ENCODE results near the gene FAM222A.

Gene FAM222A

GRCh38 chr12:109710747-109711595 is 2.7 kb upstream of the FAM222A start:
- no peak for DNase-seq (ENCODE audit: low read depth in 1 of 2, low spot score in 1 of 2)

DNA sequence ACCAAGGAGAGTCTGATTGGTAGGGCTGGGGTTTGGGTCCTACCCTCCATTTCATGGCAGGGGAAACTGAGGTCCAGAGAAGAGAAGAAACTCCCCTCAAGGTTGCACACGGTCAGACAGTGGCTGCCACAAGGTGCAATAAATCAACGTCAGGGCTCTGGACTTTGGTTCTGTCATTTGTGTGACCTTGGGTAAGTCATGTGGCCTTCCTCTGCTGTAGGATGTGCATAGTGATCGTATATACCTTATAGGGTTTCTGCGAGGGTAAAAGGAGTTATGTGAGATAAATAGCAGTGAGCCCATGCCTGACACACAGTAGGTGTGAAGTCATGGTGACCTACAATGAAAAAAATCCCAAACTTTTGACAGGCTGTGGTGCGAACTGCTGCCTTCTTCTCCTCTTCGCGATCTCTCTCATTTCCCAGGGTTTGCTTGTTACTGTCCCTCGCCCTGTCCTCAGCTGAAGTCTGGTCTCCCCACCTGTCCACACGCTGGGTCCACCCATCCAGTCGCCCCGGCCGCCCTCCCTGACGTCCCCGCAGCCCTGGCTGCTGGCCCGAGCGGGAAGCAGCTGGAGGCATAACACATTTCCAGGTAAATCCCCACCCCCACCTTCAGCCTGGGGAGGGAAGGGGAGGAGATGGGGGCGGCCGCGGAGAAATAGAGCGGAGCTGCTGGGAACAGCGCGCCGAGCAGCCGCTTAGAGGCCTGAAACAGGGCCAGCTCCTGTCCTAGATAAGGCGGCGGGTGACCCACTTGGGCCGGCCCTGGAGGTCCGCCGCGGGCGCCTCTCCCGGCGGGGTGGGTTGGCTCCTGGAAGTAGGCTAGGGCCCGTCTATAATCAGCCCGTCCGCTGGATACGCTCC is 1.8 kb upstream of the FAM222A start:
- no peak for DNase-seq (ENCODE audit: low read depth in 1 of 2, low spot score in 1 of 2)

- peak; percentile 26 to 34 for DNase-seq (ENCODE audit: low read depth in 1 of 2, low spot score in 1 of 2)
Measured at GRCh38 chr12:109714141-109714912, 702 bp downstream of the FAM222A start.

DNA sequence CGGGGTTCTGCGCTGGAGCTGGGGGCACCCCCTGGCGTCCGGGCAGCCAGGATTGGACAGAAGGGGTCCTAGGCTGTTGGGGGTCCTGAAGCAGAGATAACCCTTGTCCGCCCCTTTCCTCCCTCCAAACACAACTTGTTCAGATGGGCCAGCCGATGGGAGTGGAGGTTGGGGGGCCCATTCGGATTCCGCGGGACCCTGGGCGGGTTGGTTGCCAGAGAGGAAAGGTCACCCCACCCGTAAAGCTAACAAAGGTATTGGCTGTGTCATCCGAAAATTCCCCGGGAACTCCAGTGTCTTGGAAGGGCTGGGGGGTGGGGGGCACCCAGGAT is 1.3 kb downstream of the FAM222A start:
- DNase-seq (ENCODE audit: low read depth in 1 of 2, low spot score in 1 of 2) = no peak

DNA sequence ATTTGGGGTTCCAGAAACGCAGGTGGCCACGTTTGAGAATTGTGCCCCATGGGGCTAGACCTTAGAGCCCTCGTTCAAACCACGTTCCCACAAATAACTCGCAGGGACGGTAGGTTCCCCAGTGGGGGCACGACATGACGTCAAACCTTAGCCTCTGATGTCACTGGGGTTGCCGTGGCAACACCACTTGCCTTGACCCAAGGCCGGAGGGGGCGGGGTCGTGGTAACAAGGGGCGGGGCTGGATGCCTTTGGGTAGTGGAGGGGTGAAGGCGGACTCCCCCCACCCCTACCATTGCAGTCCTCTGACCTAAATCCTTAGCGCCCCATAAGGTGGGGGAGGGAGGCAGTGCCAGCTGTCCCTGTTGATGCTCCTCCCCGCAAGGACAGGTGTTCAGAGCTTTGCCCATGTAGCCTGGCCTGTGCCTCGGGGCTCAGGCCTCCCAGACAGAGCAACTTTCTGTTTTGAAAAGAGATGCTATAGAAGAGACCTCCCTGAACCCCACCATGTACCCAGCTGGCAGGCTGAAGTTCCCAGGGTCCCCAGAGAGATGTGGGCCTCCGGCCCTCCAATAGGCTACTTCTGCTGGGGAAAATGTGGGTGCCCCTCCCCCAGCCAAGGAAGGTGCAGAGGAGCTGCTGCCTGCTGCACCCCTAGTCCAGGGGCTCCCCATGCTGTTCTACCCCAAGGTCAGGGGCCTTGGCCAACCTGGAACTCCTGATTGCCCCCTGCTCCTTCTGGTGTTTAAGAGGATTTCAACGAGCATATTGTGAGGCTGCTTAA is 1.9 kb downstream of the FAM222A start:
- DNase-seq (ENCODE audit: low read depth in 1 of 2, low spot score in 1 of 2) = no peak

- no peak for DNase-seq (ENCODE audit: low read depth in 1 of 2, low spot score in 1 of 2)
Measured at GRCh38 chr12:109716092-109716479, 2.5 kb downstream of the FAM222A start.

DNA sequence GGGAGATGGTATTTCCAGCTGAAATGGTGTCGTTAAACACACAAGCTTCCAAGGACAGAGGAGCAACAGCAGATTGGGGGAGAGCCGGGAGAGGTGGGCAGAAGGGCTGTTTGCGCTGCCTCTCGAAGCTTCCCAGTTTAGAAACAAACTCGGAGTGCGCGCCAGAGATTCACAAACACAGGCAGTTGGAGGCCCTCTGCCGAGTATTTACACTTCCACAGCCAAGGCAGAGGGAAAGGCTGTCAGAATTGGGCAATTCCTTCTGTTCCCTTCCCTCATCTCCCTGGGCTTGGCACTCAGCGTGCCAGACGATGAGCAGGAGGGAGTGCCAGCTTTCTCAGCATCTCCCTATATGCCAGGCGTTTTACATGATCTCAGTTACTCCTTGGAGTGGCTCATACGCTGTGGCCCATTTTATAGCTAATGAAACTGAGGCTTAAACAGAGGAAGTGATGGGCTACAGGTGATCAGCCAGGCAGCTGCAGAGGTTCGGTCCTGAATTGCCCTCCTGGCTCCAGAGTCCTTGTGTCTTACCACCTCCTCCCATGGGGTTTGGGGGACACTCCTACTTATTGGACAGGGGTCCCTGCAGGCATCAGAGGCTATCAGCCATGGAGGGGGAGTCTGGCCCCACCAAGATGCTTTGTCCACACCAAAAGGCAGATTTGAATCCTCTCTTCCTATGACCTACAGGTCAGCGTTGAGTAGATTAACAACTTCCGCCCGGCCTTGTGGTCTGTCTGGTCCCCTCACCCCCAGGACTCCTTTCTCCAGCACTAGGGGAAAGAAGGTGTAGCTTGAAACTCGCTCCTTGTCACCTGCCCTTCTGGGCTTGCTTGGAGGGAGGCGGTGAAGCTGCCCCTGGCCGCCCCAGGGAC is 3.1 kb downstream of the FAM222A start:
- no peak for DNase-seq (ENCODE audit: low read depth in 1 of 2, low spot score in 1 of 2)

DNA sequence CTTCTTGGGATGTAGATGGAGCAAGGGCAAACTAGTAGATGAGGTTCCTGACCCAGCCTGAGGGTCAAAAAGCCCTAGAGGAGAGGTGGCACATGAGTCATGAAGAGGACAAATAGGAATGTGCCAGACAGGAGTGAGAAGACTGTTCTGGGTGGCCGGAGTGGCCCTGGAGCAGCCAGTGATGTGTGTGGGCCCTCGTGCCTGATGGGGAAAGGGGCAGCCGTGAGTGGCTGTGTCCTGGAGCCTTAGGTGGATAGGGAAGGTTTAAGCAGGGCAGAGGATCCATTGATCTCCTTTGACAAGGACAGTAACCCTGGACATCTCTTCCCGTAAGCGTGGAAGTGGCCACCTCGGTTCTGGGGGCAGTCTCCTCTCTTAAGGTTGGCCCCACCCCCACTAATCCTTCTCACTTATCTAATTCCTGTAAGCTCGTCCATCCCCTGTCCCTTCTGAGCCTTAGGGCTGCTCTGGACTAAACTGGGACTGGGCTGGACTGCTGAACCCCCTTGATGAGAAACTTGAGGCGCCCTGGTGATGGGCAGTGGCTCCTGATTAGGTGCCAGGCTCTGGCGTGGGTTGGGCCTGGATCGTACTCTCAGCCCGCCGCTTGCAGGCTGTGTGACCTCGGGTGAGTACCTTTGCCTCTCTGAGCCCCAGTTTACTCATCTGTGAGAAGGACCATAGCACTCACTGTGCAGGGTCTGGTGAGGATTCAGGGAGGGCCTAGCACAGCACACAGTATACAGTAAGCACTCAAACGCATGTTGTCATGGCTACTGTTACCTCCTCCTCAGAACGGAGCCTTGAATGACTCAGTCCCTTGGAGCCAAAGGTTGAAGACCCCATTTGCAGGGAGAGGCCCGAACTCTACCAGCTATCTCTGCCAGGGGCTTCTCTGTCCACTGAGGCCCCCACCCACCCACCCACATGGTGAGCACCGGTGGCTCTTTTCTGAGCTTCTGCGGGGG is 4.0 kb downstream of the FAM222A start:
- DNase-seq (ENCODE audit: low read depth in 1 of 2, low spot score in 1 of 2) = no peak

GRCh38 chr12:109718390-109718789 is 4.8 kb downstream of the FAM222A start:
- DNase-seq (ENCODE audit: low read depth in 1 of 2, low spot score in 1 of 2) = no peak

GRCh38 chr12:109719123-109720022 is 5.7 kb downstream of the FAM222A start:
- no peak for DNase-seq (ENCODE audit: low read depth in 1 of 2, low spot score in 1 of 2)

GRCh38 chr12:109720152-109720856 is 6.7 kb downstream of the FAM222A start:
- no peak for DNase-seq (ENCODE audit: low read depth in 1 of 2, low spot score in 1 of 2)

DNA sequence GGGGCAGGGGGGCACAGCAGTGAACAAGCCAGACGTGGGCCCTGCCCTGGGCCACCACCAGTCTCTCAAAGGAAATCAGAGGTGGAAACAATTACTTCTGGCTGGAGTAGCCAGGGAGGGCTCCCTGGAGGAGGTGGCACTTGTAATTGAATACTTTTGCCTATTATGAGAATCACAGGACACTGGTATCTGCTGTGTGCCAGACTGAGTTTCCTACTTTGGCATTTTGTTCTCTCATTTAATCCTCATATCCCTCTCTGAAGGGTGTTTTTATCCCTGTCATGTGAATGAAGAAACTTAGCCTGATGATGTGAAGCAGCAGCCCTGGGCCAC is 7.2 kb downstream of the FAM222A start:
- no peak for DNase-seq (ENCODE audit: low read depth in 1 of 2, low spot score in 1 of 2)

GRCh38 chr12:109721276-109721675 is 7.7 kb downstream of the FAM222A start:
- DNase-seq (ENCODE audit: low read depth in 1 of 2, low spot score in 1 of 2) = no peak

DNA sequence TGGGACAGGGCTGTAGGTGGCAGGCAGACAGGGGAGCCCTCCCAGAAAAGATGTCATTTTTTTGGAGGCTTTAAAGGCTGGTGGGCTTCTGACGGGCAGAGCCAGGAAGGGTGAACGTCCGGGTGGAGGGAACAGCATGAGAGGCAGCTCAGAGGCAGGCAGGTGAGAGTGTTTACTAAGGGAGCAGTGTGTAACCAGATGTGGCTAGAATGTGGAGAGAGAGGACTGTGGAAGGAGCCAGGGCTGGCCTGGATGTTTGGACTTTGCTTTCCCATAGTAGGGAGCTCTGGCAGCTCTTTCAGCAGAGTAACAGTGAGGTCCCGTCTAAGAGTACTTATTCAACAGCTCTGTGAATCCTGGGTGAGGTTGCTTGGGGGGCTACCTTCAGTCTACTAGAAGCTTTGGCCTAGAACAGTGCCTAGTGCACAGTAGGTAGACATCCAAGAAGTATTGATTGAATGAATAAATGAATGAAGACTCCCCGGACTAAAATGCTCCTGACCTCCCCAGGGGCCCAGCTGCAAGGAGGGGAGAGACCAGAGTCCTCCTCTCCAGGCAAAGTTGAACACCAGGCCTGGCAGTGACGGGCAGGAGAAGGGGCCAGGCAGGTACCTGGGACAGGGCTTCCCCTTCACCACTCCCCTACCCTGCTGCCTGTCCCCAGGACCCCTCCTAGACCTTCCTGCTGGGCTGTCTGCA is 8.5 kb downstream of the FAM222A start:
- no peak for DNase-seq (ENCODE audit: low read depth in 1 of 2, low spot score in 1 of 2)

- no peak for DNase-seq (ENCODE audit: low read depth in 1 of 2, low spot score in 1 of 2)
Measured at GRCh38 chr12:109722721-109723094, 9.1 kb downstream of the FAM222A start.

DNA sequence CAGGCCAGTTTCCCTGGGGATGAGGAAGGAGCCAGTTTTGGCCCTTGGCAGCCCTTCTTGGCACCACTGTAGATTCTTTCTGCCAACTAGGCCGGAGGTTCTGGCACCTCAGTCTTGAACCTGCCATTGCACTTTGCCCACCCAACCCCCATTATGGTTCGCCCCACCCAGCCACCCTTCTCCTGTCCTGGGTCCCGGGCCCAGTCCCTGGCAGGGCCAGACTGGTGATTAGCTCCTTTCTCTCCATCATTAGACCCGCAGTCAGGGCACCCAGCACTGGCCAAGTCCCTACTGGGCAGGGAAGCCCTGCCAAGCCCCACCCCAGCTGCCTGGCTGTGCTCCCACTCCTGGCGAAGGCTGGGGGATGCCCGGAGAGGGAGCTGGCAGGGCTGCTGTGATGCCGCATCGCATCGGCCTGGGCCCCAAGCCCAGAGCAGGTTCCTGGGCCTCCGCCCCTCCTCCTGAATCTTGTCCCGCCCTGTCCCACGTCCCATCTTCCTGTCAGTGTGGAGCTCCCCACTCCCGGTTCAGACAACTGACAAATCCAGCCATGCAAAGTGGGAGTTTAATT is 9.8 kb downstream of the FAM222A start:
- no peak for DNase-seq (ENCODE audit: low read depth in 1 of 2, low spot score in 1 of 2)

All from activated CD4-positive, alpha-beta T cell treated with anti-CD3 and anti-CD28 coated beads, Interleukin-2, amount 50 U/mL, for 24 hours (primary cell).